ENCODE results near the gene GBX1.

Gene GBX1

DNA sequence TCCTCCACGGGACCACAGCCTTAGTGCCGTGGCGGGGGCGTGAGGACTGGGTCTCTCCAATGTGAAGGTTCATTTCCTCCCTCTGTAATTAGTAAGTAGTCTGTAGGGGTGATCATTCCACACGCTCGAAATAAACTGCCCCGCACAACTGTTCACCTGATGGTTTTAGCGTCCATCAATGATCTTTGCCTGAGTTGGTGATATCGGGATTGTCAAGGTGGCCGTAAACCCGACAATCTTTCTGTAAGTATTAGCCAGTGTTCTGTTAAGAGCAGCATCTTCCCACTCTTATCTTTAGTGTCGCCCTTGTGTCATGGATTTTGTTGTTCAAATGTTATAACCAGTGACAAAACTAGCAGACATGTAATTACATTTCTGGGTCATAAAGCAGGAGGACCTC lies 63.5 kb downstream of the GBX1 start:
- TF ChIP-seq, protein P1, sequence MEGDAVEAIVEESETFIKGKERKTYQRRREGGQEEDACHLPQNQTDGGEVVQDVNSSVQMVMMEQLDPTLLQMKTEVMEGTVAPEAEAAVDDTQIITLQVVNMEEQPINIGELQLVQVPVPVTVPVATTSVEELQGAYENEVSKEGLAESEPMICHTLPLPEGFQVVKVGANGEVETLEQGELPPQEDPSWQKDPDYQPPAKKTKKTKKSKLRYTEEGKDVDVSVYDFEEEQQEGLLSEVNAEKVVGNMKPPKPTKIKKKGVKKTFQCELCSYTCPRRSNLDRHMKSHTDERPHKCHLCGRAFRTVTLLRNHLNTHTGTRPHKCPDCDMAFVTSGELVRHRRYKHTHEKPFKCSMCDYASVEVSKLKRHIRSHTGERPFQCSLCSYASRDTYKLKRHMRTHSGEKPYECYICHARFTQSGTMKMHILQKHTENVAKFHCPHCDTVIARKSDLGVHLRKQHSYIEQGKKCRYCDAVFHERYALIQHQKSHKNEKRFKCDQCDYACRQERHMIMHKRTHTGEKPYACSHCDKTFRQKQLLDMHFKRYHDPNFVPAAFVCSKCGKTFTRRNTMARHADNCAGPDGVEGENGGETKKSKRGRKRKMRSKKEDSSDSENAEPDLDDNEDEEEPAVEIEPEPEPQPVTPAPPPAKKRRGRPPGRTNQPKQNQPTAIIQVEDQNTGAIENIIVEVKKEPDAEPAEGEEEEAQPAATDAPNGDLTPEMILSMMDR (IDR thresholded peaks at IDR 0.05; ENCODE audit: insufficient read depth, missing control alignments) = no peak
- no peak for DNase-seq (ENCODE audit: insufficient read length, low spot score)
- FAIRE-seq = no peak

DNA sequence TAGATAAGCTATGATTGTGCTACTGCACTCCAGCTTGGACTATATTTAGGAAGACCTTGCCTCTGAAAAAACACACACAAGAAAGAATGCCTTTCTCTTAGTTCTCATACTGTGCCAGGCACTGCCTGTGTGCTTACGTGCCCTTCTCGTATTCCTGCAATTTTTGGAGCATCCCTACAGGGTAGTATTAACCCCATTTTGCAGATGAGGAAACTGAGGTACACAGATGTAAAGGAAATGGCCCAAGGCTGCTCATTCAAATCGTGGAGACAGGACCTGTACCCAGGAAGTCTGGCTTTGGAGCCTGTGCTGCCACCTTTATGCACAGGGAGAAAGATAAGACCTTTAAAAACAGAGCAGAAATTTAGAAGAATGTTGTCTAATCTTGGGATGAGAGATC lies 64.5 kb downstream of the GBX1 start:
- TF ChIP-seq, protein P1 (IDR thresholded peaks at IDR 0.05; ENCODE audit: insufficient read depth, missing control alignments) = no peak
- no peak for FAIRE-seq
- DNase-seq (ENCODE audit: insufficient read length, low spot score) = no peak

DNA sequence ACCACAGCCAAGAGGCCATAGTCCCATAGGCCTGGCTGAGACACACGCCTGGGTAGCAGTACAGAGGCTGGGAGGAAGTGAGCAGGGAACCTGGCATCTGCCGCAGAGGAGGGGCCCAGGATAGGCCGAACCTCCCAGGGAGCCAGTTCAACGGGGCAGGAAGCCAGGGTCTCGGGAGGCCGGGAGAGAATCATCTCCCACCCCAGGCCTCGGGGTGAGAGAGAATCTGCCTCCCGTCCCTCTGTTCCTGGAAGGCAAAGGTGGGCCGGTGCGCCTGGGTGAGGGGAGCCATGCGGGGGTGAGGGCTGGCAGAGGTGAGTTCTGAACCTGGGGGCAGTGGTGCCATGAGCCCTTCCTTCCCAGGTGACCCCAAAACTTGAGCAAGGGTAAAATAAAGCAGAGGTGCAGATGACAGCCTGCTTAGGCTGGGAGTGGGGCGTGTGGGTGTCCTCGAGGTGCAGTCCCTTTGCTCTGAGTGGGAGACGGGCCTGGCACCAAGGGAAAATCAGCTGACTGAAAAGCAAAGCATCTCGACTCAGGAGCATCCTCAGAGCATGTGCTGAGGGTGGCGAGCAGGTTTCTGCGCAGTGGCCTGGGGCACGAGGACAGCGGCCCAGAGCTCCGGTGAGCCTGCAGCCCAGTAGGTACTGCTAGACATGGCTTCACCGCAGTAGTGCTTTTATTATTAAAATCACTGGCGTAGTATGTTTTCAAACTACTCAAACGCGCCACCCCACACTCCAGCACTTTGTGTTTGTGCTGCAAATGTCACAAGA lies 65.7 kb downstream of the GBX1 start:
- no peak for DNase-seq (ENCODE audit: insufficient read length, low spot score)
- FAIRE-seq = no peak
- TF ChIP-seq, protein P1 (IDR thresholded peaks at IDR 0.05; ENCODE audit: insufficient read depth, missing control alignments) = no peak

DNA sequence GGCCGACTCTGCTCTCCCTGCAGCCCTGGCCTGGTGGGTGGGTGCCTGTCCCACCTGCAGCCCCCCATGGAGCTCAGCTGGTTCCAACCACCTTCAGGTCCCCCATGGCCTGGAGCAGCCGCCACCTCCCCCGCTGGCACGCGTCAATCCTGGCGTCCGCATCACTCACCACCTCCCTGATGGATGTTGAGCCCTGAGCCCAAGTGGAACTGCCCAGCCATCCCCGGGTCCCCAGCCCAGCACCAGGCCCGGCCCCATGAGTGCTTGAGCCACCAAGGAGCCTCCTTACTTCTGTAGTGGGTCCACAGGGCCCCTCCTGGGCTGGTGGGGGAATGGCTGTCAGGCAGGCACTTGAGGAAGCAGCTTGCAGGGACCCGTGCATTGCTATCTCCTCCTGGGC lies 66.6 kb downstream of the GBX1 start:
- DNase-seq (ENCODE audit: insufficient read length, low spot score) (no peak), FAIRE-seq (no peak)
- TF ChIP-seq, protein P1 (IDR thresholded peaks at IDR 0.05; ENCODE audit: insufficient read depth, missing control alignments) = no peak

DNA sequence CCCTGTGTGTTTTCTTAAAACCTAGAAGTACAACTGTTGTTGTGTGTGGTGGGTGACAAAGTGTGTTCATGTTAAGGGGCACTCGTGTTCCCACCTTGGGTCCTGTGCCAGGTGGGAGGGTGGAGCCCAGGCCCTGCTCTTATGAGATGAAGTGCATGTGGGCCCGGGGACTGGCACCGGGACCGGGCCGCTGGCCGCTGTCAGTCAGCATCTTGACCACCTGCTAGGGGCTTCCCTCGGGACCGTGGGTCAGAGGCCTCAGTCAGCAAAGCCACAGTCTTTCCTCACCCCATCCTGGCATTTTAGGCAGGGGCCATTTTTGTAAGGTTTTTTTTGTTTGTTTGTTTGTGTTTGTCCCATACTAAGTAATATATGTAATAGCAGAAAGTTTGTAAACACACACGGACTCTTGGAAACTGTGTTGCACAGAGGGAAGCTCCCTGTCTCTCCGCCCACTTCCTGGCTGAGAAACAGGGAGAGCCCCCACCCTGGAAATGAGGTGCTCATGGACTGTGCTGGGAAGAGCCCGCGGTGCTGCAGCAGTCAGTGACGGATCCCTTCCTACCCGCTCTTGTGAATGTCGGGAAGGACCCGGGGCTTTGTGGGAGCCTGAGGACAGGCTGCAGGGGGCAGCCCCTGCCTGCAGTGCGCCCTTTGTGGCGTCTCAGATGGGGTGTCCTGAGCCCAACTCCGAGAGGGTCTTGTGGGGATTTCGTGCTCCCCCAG lies 67.8 kb downstream of the GBX1 start:
- FAIRE-seq = no peak
- TF ChIP-seq, protein P1 (IDR thresholded peaks at IDR 0.05; ENCODE audit: insufficient read depth, missing control alignments) = no peak
- no peak for DNase-seq (ENCODE audit: insufficient read length, low spot score)

Measured in D721Med (cell line).